Sciatic nerve (tissue), 2 donors: ENCODE measurements around the gene DOCK2. TPM values are rescaled to one million over a fixed set of nuclear protein-coding genes. Genes with fewer than 3 reads are reported as not detected.

Experiments used
- ATAC-seq: fragments of 200-7000 bp; cut with Tn5 transposase; one replicate; pipeline ENCODE4 v1.9.1; 2020; ENCODE audit warnings: mild to moderate bottlenecking, moderate library complexity
- DNase-seq: peaks from one replicate; pipeline ENCODE4 v3.0.0-alpha.2; 2020; ENCODE audit warnings: low spot score
- intact Hi-C: fragments of 100-400 bp; cut with DNase I; formaldehyde crosslinking; loops from one replicate; pipeline ENCODE4 v1.14.2; 2022
- total RNA-seq: library from RNA; stranded (reverse); fragmentation: NEBNext Ultra II Directional; extraction: Animal tissue kit (Norgen Biotek cat#: 25700); gene quantifications from one replicate; pipeline ENCODE4 v1.2.1, GENCODE V29; 2021
- donor health status: DM: no; HTN: no; CAD: no.
- donor health status: DM: no; HTN: no; CAD: no.

The DOCK2 gene
- total RNA-seq, 1 donor from 2014 or later = 32.9 TPM

DNA sequence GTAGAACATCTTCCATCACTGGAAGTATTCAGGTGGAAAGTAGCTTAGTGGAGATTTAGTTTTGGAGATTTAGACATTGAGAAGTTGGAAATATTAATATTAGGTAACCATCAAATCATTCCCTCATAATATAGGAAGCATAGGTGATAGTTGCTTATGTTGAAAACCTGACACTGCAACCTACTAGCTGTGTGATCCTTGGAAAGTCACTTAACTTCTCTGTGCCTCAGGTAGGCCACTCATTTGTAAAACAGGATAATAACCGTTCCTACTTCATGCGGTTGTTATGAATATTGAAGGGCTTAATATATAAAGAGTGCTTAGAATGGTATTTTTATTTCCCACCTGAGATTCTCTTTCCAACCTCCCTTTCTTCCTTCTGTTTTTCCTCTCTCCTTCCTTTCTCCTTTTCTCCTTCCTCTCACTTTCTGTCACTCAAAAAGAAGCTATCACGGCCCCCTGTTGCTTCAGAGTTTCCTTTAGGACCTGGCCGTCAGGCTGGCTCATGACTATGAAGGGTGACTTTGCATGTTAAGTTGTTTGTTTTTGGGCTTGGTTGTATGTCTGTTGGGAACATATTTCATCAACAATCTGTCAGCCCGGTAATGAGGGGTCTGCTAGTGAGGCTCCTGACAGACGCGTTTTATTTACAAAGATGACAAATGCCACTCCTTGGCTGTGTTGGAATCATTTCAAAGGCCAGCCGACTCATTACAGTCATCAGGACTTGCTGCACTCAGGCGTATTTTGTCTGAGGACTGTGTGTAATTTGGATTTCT, 31.0 kb downstream of the DOCK2 start:
- intact Hi-C loops = no loop called here
- ATAC-seq = no peak
- DNase-seq = no peak

- DNase-seq (no peak), ATAC-seq (no peak)
- intact Hi-C loops = no loop called here
Measured at GRCh38 chr5:169668732-169669131, 31.7 kb downstream of the DOCK2 start.

- DNase-seq (no peak), ATAC-seq (no peak)
- intact Hi-C loops = no loop called here
Measured at GRCh38 chr5:169670769-169671525, 33.9 kb downstream of the DOCK2 start.

- ATAC-seq = no peak
- intact Hi-C loops = no loop called here
- no peak for DNase-seq
Measured at GRCh38 chr5:169682026-169682425, 45.0 kb downstream of the DOCK2 start.

- intact Hi-C loops = no loop called here
- ATAC-seq (no peak), DNase-seq (no peak)
Measured at GRCh38 chr5:169686137-169686536, 49.1 kb downstream of the DOCK2 start.

- intact Hi-C loops = no loop called here
- ATAC-seq = no peak
- no peak for DNase-seq
Measured at GRCh38 chr5:169688106-169688505, 51.0 kb downstream of the DOCK2 start.

DNA sequence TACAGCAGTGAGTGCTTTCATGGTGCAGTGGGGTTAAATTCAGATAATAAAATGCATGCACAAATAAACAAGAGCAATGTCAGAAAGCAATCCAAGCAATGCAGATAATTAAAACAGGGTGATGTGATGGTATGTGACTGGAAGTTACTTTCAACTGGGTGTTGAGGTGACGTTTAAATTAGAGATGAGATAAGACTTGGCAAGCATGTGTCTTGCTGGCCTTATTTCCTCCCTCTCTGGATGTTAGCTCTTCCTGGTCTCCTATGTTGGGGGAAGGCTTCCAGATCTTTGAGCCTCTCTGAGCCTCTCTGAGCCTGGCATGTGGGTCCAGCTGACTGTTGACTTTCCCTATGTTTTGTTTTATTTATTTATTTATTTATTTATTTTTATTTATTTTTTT, 54.4 kb downstream of the DOCK2 start:
- no peak for ATAC-seq
- intact Hi-C loops = no loop called here
- no peak for DNase-seq

GRCh38 chr5:169694091-169694625, 57.1 kb downstream of the DOCK2 start:
- DNase-seq = no peak
- intact Hi-C loops = no loop called here
- no peak for ATAC-seq

GRCh38 chr5:169695025-169695625, 58.0 kb downstream of the DOCK2 start:
- intact Hi-C loops = no loop called here
- DNase-seq = no peak
- ATAC-seq = no peak

- intact Hi-C loops = no loop called here
- DNase-seq (no peak), ATAC-seq (no peak)
Measured at GRCh38 chr5:169695919-169696490, 58.9 kb downstream of the DOCK2 start.

DNA sequence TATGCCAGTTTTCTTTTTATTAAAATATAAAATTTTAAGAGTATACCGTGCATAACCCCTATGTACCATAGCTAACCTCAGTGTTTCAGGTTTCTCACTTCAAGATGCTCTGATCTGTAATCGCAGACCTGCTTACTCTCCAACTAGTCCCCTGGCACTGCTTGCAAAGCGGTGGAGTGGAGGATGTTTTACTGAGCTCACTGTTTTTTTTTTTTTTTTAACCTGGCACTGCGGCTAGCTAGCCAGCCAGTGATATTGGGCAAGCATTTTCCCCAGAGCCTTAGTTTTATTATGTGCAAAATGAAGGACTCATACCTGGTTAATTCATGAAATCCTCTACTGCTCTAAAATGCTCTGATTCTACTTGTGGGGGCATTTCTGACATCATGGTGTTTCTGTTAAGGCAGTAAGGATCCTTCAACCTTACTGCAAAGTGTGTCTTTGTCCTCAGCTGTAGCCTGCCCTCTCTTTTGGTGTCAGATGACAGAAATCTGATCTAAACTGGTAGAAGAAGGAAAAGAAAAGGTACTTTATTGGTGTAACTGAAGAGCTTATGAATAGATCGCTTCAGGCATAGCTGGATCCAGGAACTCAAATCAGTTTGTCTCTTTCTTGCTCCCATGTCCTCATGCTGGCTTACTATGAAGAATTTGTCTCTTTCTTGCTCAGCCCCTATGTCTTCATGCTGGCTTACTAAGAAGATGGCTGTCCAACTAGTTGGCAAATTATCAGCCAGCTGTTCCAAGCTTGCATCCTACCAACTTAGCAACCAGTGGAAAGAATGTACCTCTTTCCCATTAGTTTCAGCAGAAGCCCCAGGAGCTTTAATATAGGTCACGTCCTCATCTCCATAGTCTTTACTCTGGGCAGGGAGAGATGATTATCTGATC, 59.8 kb downstream of the DOCK2 start:
- intact Hi-C loops = no loop called here
- no peak for ATAC-seq
- DNase-seq = no peak

DNA sequence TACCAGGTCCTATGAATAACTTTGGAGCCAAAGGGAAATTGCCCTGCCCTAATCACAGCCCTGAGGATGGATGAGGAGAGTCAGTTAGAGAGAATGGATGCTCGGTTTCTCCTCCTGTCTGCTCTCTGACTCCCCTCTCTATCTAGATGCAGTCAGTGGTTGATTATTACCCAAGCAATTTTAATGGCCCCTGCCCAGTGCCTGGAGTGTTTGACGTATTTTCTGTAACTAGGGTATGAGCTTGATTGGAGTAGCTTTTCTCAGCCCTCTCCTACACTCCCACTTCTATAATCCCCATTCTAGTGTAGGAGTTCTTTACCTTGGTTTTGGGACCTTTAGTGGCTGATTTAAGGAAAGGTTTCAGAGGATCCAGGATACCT, 60.4 kb downstream of the DOCK2 start:
- DNase-seq (no peak), ATAC-seq (no peak)
- intact Hi-C loops = no loop called here

GRCh38 chr5:169697976-169698375, 60.9 kb downstream of the DOCK2 start:
- intact Hi-C loops = no loop called here
- no peak for ATAC-seq
- DNase-seq = no peak

- ATAC-seq = no peak
Measured at GRCh38 chr5:169700611-169701010, 63.5 kb downstream of the DOCK2 start.

DNA sequence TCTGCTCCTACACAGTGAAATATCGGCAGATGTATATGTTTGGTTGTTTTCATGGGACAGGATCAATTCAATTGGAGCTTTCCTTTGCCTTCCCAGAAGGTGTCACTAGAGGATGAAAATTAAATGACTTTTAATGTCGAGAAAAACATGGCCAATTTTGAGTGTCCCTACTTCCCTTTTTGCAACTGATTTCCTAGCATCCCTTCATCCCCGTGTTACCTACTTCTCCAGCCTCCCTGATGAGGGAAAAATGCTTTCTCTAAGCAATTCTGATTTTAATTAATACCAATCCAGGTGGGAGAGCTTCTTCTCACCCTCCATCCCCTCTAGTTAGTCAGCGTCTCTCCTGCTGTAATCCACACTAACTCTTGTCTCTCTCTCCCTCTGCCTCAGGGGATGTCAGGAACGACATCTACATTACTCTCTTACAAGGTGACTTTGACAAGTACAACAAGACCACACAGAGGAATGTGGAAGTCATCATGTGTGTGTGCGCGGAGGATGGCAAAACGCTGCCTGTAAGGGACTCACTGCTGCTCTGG, 64.9 kb downstream of the DOCK2 start:
- intact Hi-C loops = no loop called here
- ATAC-seq = no peak
- DNase-seq = no peak

More at GRCh38 chr5:169700611-169701010, 63.5 kb downstream of the DOCK2 start:
- DNase-seq = no peak
- intact Hi-C loops = no loop called here

- no peak for DNase-seq
- no peak for ATAC-seq
- intact Hi-C loops = no loop called here
Measured at GRCh38 chr5:169702693-169703481, 65.8 kb downstream of the DOCK2 start.

GRCh38 chr5:169703813-169704212, 66.7 kb downstream of the DOCK2 start:
- DNase-seq = no peak
- intact Hi-C loops = no loop called here
- no peak for ATAC-seq

GRCh38 chr5:169705322-169705721, 68.2 kb downstream of the DOCK2 start:
- no peak for ATAC-seq
- intact Hi-C loops = no loop called here
- DNase-seq = no peak
